Measurements from ENCODE around the gene ADD1.

GRCh38 chr4:2902126-2902525 is 58.5 kb downstream of the ADD1 start:
- no peak for TF ChIP-seq CTCF (IDR thresholded peaks at IDR 0.05; ENCODE audit: low read depth, low read length, missing input control)
- no peak for TF ChIP-seq NR2F2 (IDR thresholded peaks at IDR 0.05)
- TF ChIP-seq GABPA (IDR thresholded peaks at IDR 0.05 in 1 of 2, conservative IDR thresholded peaks at IDR 0.05 in 1 of 2) = no peak
- TF ChIP-seq, protein P1, sequence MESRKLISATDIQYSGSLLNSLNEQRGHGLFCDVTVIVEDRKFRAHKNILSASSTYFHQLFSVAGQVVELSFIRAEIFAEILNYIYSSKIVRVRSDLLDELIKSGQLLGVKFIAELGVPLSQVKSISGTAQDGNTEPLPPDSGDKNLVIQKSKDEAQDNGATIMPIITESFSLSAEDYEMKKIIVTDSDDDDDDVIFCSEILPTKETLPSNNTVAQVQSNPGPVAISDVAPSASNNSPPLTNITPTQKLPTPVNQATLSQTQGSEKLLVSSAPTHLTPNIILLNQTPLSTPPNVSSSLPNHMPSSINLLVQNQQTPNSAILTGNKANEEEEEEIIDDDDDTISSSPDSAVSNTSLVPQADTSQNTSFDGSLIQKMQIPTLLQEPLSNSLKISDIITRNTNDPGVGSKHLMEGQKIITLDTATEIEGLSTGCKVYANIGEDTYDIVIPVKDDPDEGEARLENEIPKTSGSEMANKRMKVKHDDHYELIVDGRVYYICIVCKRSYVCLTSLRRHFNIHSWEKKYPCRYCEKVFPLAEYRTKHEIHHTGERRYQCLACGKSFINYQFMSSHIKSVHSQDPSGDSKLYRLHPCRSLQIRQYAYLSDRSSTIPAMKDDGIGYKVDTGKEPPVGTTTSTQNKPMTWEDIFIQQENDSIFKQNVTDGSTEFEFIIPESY (IDR thresholded peaks at IDR 0.05) = no peak
- no peak for TF ChIP-seq EGR1 (IDR thresholded peaks at IDR 0.05; ENCODE audit: low read depth in 2 of 2)
- TF ChIP-seq RXRA (IDR thresholded peaks at IDR 0.05) = no peak
- TF ChIP-seq FOXA2 (IDR thresholded peaks at IDR 0.05) = no peak
- no peak for TF ChIP-seq RAD21 (IDR thresholded peaks at IDR 0.05)
- TF ChIP-seq REST (IDR thresholded peaks at IDR 0.05) = no peak
- TF ChIP-seq, protein P2, sequence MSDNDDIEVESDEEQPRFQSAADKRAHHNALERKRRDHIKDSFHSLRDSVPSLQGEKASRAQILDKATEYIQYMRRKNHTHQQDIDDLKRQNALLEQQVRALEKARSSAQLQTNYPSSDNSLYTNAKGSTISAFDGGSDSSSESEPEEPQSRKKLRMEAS (IDR thresholded peaks at IDR 0.05) = no peak
